Tibial nerve (tissue), 4 donors: ENCODE results near the gene APP.

ENCODE experiments used
- CTCF ChIP-seq, 5 experiments: fragments of 200-600 bp in 3 of 5; fragments of 450-650 bp in 2 of 5; sonication (generic) in 3 of 5; IDR thresholded peaks; one replicate each; pipeline ENCODE4 v1.5.1; 2016 to 2019; ENCODE audit warnings: antibody characterized with exemption in 5 of 5, mild to moderate bottlenecking in 3 of 5, moderate library complexity in 2 of 5
- EP300 ChIP-seq, 2 donors: sonication (generic); formaldehyde crosslinking; IDR thresholded peaks; one replicate each; pipeline ENCODE4 v1.6.1; 2017; ENCODE audit warnings: antibody characterized with exemption in 2 of 2, mild to moderate bottlenecking in 1 of 2
- POLR2A ChIP-seq, 2 donors: fragments of 450-650 bp; IDR thresholded peaks; one replicate each; pipeline ENCODE4 v1.6.1; 2017; ENCODE audit warnings: antibody characterized with exemption in 2 of 2, mild to moderate bottlenecking in 2 of 2, moderate library complexity in 2 of 2

GRCh38 chr21:25896501-25897056 lies 274.0 kb downstream of the APP start:
- TF ChIP-seq EP300 (IDR thresholded peaks at IDR 0.05) (no peak), CTCF (IDR thresholded peaks at IDR 0.05) (no peak), POLR2A (IDR thresholded peaks at IDR 0.05) (no peak)
